ENCODE measurements around the gene ANAPC2. TPM values are rescaled to one million over a fixed set of nuclear protein-coding genes. Genes with fewer than 3 reads are reported as not detected.

The ANAPC2 gene
- polyA plus RNA-seq, 3 donors: 1.9 to 76.8 (median 2.0) TPM

DNA sequence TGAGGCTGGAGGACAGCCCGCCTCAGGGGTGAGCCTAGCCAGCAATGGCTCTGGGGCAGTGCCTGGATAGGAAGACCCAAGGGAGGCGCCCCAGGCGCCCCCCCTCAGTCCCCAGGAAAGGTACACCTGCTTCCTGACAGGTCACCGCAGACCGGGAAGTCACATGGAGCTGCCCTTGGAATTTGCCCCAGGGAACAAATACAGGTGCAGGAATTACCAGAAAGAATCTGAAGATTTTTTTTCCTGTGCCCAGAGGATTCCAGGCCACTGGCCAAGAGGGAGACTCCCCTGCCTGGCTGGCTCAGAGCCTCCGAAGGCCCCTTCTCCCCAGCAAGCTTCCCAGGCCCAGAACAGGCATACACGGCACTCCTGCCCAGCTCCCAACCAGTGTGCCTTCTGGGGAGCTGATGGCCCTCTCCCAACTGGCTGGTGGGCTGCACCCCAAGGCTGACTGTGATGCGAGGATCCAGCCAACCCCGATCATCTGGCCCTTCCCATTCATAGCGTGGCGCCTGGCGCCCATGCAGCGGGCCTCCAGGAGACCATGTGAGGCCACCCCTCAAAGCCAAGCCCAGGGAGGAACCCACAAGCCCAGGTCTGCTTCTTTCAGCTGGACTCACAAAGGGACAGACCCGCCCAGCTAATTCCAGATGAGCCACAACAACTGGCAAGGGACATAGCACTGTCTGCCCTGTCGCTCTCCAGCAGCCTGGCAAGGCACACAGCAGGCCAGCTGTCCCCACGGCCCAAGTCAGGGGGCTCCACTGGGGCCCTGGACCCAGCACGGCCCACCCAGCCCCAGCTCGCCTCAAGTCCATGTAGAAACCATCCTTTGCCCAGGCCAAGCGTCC is 9.9 kb upstream of the ANAPC2 start:
- H3K27ac ChIP-seq (ENCODE audit: low read depth in 1 of 2, low read length in 2 of 2): no peak overlapping the region
- WGBS (ENCODE audit: insufficient coverage): 94% methylated on average over 19 of the region's 19 CpGs
- peaks cover 0 to 4% of the 10 kb centered on the region in 2 donors for H3K27me3 ChIP-seq (ENCODE audit: control insufficient read depth in 2 of 2, insufficient read depth in 2 of 2, low read length in 2 of 2)
- no peaks in the 10 kb centered on the region for H3K9me3 ChIP-seq (replicated peaks in 1 of 2; ENCODE audit: control insufficient read depth in 1 of 2, insufficient read depth in 1 of 2, low read length in 2 of 2)
- H3K79me2 ChIP-seq (ENCODE audit: insufficient read depth, low read length): peaks cover 26% of the 10 kb centered on the region
- peaks cover 28 to 37% of the 10 kb centered on the region in 2 donors for H3K4me1 ChIP-seq (ENCODE audit: control insufficient read depth in 1 of 2, insufficient read depth in 2 of 2, low read length in 2 of 2)
- Mint-ChIP-seq H3K27me3 (ENCODE audit: low read depth in 3 of 3) (peaks cover 0 to 4% (median 0%) of the 10 kb centered on the region in 3 donors), H3K4me3 (no peak overlapping the region), H3K9me3 (no peaks in the 10 kb centered on the region), H3K27ac (no peak overlapping the region), H3K36me3 (peaks cover 0 to 2% of the 10 kb centered on the region in 2 donors), H3K4me1 (peaks cover 31% of the 10 kb centered on the region)
- intact Hi-C loops (cut with micrococcal nuclease): no loop called here
- H3K36me3 ChIP-seq (replicated peaks in 1 of 2; ENCODE audit: control insufficient read depth in 1 of 2, insufficient read depth in 2 of 2, low read length in 2 of 2): peaks cover 0 to 2% of the 10 kb centered on the region in 2 donors
- H4K20me1 ChIP-seq (ENCODE audit: insufficient read depth, low read length): peaks cover 21% of the 10 kb centered on the region
- no peak overlapping the region for H3K4me3 ChIP-seq (replicated peaks in 1 of 3; ENCODE audit: low read depth in 2 of 3, low read length in 3 of 3)
- TF ChIP-seq, protein P1, sequence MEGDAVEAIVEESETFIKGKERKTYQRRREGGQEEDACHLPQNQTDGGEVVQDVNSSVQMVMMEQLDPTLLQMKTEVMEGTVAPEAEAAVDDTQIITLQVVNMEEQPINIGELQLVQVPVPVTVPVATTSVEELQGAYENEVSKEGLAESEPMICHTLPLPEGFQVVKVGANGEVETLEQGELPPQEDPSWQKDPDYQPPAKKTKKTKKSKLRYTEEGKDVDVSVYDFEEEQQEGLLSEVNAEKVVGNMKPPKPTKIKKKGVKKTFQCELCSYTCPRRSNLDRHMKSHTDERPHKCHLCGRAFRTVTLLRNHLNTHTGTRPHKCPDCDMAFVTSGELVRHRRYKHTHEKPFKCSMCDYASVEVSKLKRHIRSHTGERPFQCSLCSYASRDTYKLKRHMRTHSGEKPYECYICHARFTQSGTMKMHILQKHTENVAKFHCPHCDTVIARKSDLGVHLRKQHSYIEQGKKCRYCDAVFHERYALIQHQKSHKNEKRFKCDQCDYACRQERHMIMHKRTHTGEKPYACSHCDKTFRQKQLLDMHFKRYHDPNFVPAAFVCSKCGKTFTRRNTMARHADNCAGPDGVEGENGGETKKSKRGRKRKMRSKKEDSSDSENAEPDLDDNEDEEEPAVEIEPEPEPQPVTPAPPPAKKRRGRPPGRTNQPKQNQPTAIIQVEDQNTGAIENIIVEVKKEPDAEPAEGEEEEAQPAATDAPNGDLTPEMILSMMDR (IDR thresholded peaks at IDR 0.05): no peak
- H2AFZ ChIP-seq (ENCODE audit: insufficient read depth, low read depth, low read length, poor library complexity, severe bottlenecking): no peak overlapping the region
- no peak for DNase-seq
- no peak overlapping the region for H3K9ac ChIP-seq (ENCODE audit: insufficient read depth, low read length, poor library complexity, severe bottlenecking)
- H3K4me2 ChIP-seq (replicated peaks; ENCODE audit: extremely low read depth, low read length, poor library complexity, severe bottlenecking): peak overlapping the region; percentile 0

DNA sequence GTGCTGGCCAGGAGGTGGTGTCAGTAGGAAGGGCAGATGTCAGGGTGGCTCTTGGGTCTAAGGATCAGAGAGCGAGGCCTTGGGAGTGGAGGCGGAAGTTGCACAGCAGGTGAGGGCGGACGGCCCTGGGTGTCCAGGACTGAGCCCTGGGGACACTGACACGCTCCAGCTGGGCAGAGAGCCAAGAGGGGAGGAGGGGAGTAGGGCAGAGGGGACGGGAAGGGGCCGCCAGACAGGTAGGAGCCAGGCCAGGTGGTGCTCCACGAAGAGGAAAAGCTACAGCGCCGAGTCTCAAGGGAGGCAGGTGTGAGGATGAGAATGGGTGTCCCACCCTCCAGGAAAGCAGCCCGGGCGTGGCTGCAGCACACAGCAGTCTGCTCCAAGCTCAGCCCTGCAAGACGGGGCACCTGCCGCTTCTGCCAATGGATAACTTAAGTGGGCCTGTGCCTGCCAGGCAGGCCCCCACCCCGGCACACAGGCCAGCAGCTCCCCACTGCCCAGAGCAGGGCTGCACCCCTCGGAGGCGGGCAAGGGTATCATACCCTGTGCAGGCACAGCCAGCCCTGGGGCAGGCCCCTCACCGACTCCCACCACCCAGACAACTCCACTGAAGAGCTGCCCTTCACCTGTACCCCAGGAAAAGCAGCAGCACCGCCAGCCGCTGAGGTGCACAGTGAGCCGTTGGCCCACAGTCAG is 7.3 kb upstream of the ANAPC2 start:
- H3K9ac ChIP-seq (ENCODE audit: insufficient read depth, low read length, poor library complexity, severe bottlenecking): no peak overlapping the region
- 97% methylated on average over 20 of the region's 21 CpGs for WGBS (ENCODE audit: insufficient coverage)
- peaks cover 16% of the 10 kb centered on the region for H3K4me1 Mint-ChIP-seq
- no peak overlapping the region for H3K4me3 Mint-ChIP-seq
- H3K36me3 ChIP-seq (replicated peaks in 1 of 2; ENCODE audit: control insufficient read depth in 1 of 2, insufficient read depth in 2 of 2, low read length in 2 of 2): peaks cover 14% of the 10 kb centered on the region in 2 donors
- peaks cover 14% of the 10 kb centered on the region for H3K79me2 ChIP-seq (ENCODE audit: insufficient read depth, low read length)
- no peak overlapping the region for H3K4me3 ChIP-seq (replicated peaks in 1 of 3; ENCODE audit: low read depth in 2 of 3, low read length in 3 of 3)
- intact Hi-C loops (cut with micrococcal nuclease): no loop called here
- H3K9me3 Mint-ChIP-seq: no peaks in the 10 kb centered on the region
- no peak overlapping the region for H3K27ac Mint-ChIP-seq
- peaks cover 0 to 4% of the 10 kb centered on the region in 2 donors for H3K27me3 ChIP-seq (ENCODE audit: control insufficient read depth in 2 of 2, insufficient read depth in 2 of 2, low read length in 2 of 2)
- peaks cover 18 to 24% of the 10 kb centered on the region in 2 donors for H3K4me1 ChIP-seq (ENCODE audit: control insufficient read depth in 1 of 2, insufficient read depth in 2 of 2, low read length in 2 of 2)
- no peak for DNase-seq
- H4K20me1 ChIP-seq (ENCODE audit: insufficient read depth, low read length): peaks cover 31% of the 10 kb centered on the region
- TF ChIP-seq, protein P1 (IDR thresholded peaks at IDR 0.05): no peak
- no peaks in the 10 kb centered on the region for H3K9me3 ChIP-seq (replicated peaks in 1 of 2; ENCODE audit: control insufficient read depth in 1 of 2, insufficient read depth in 1 of 2, low read length in 2 of 2)
- H3K27me3 Mint-ChIP-seq (ENCODE audit: low read depth in 3 of 3): peaks cover 0 to 4% (median 0%) of the 10 kb centered on the region in 3 donors
- no peak overlapping the region for H3K27ac ChIP-seq (ENCODE audit: low read depth in 1 of 2, low read length in 2 of 2)
- no peak overlapping the region for H3K4me2 ChIP-seq (replicated peaks; ENCODE audit: extremely low read depth, low read length, poor library complexity, severe bottlenecking)
- peaks cover 2 to 19% of the 10 kb centered on the region in 2 donors for H3K36me3 Mint-ChIP-seq
- H2AFZ ChIP-seq (ENCODE audit: insufficient read depth, low read depth, low read length, poor library complexity, severe bottlenecking): no peak overlapping the region

All from CD14-positive monocyte (primary cell).